GM21737 (cell line): ENCODE data around the gene STKLD1.
"Not testable (repeated sequence)": the region's sequence is repeated elsewhere in the genome, so short reads cannot be mapped to it uniquely, and the experiment has no call there.

ENCODE experiments used
- ATAC-seq: cut with Tn5 transposase; IDR thresholded peaks from one replicate; pipeline ENCODE4 v1.9.1; 2021; ENCODE audit warnings: mild to moderate bottlenecking, moderate library complexity; ENCODE audit not compliant: unreplicated experiment

STKLD1 gene

DNA sequence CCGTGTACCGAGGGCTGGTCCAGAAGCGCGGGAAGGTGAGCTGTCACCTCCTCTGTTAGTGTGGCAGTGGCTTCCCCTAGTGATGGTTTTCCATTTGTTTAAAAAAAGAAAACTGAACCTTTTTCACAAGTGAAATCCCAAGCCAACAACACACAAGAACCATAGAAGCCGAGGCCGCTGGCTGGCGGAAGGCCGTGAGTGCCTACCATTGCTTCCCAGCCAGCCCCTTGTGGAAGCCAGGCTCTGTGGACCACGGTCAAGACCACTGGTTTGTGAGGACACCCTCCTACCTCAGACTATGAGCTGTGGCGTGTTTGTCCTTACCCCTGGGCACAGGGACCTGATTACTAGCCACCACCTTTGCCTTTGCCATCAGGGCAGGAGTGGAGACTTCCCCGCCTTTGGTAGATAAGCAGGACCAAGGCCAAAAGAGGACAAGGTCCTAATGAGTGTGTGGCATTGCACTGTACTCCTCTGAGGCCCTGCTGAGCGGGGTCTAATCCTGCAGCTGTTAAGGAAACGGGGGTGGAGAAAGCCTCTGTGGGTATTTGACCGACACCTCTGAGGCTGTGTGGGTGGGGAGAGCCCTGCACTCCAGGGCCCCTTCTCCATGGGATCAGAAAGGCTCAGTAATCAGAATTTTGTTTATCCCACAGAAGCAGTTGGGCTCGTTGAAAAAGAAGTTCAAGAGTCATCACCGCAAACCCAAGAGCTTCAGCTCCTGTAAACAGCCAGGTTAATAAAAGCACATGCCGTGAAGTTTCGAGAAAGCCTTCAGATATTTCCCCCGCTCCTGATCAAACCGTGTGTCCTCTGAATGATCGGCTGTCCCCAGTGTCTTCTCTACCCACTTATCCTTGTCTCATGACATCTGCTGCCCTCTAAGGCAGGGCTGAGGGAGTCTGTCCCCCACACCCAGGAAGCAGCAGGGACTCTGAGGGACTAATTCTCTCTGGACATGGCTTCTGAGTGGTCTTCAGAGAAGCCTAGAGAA, 15.5 kb upstream of the STKLD1 start:
- no peak for ATAC-seq

GRCh38 chr9:133361507-133362092, 14.6 kb upstream of the STKLD1 start:
- no peak for ATAC-seq

DNA sequence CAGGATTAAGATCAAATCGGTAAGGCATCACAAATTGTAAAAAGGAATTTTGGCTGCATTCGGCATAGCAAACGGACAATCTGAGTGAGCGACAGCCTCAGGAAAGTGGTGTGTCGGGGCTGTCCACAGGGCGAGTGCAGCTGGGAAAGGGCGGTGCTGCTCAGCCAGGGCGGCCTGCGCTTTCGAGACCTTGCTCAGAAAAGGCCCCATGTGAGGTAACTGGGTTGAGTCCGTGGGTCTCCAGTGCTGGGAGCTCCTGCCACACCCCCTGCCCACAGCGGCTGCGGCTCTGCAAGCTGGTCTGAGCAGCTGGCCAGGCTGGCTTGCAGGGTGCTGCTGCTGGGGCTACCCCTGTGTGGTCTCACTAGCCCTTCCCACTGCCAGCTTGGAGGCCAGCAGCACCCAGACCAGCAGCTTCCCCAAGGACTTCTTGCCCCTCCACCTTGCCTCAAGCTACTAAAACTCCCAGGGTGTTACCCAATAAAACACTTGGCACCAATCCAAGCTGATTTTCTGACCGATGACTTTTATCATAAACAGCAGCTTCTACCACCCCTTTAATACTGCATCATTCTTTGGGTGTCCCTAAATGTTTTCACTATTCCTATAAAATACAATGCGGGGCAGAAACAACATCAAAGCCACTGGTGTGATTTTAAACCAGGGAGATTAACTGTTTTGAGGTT, 13.7 kb upstream of the STKLD1 start:
- ATAC-seq = no peak

- no peak for ATAC-seq
Measured at GRCh38 chr9:133366435-133366834, 9.7 kb upstream of the STKLD1 start.

DNA sequence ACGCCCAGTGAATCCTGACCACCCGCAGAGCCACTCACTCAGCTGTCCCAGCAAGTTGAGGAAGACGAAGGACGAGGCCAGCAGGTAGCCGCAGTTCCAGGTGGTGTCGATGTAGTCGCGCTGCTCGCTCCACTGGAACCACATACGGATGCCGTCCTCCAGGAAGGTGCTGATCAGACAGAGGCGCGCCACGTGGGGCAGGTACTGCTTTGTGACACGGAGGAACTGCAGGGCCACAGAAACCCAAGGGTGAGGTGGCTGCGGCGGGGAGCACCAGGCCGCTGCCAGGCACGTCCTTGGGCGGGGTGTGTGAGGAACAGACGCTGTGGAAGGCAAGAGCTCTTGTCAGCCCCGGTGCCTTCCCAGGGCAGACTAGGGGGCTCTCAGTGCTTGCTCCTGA, 8.9 kb upstream of the STKLD1 start:
- no peak for ATAC-seq

DNA sequence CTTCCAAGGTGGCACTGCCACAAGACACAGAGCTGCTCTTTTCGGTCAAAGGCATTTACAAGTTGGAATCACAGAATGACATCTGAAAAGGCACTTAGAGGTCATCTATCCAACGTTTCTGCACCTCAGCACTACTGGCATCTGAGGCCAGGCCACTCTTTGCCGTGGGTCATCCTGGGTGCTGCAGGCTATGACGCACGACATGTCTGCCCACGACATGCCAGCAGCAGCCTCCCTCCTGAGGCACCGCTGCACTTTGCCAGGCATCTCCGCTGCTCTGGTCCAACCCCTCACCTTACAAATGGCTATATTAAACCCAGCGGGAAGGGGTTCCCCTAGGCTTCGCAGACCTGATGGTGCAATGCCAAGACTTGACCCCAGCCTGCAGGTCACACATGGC, 8.4 kb upstream of the STKLD1 start:
- ATAC-seq = no peak

DNA sequence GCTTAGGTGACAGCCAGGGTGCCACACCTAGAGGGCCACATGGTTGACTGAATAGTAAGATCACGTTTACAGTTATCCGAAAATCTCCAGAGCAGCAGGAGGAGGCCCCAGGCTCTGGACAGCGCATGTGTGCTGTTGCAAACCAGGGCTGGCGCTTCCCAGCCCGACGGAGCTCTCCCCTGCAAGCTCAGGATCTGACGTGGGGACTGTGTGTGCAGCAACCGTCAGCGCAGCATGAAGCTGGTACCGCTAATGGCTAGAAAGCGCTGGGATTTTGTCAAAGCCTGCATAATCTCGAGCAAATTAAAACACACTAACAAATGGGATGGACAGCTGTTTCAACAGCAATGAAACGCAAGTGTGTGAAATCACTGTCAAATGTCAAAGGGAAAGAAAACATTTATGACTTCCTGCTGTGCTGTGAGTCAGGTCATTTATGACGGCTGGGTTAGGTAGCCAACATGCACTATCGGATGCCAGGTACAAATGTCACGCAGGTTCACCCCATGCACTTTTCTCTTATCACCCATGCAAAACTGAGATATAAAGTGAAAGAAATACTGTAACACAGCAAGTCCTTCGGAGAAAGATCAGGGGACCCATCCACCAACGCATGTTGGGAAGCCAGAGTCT, 7.8 kb upstream of the STKLD1 start:
- ATAC-seq = no peak

GRCh38 chr9:133369422-133369821, 6.7 kb upstream of the STKLD1 start:
- ATAC-seq = no peak

- ATAC-seq = no peak
Measured at GRCh38 chr9:133369933-133370332, 6.2 kb upstream of the STKLD1 start.

DNA sequence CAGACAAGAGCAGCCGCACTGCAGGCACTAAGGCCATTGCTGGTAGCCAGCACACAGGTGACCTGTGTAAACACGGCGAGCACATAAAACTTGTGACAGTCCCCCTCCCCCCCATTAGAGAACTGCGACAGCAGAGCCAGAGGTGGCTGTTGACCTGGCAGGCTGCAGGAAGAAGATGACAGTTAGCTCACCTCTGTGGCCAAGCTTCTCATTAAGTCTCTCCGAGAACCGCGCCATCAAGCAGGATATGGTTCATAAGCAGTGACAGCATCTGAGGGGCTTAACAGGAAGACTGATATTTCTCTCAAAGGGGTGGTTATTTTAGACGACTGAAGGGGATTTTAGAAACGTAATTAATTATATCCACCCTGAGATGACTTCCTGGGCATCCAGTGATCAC, 5.5 kb upstream of the STKLD1 start:
- no peak for ATAC-seq

- no peak for ATAC-seq
Measured at GRCh38 chr9:133371261-133371711, 4.9 kb upstream of the STKLD1 start.

DNA sequence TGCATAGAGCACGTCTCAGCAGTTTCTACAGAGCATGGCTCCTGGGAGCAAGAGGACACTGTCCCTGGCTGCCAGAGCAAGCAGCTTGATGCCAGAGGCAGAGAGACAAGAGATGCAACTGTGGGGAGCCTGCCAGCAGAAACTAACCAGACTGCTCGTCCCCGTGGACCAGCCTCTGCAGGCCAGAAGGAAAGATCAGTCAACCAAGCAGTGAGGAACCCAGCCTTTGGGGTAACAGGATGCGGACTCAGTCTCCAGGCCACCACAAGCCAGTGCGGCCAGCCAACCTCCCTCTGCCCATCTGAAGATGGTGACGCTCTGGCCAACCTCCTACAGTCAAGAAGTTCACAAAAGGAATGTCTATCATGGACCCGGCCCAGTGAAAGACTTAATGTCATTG, 4.0 kb upstream of the STKLD1 start:
- ATAC-seq = no peak

DNA sequence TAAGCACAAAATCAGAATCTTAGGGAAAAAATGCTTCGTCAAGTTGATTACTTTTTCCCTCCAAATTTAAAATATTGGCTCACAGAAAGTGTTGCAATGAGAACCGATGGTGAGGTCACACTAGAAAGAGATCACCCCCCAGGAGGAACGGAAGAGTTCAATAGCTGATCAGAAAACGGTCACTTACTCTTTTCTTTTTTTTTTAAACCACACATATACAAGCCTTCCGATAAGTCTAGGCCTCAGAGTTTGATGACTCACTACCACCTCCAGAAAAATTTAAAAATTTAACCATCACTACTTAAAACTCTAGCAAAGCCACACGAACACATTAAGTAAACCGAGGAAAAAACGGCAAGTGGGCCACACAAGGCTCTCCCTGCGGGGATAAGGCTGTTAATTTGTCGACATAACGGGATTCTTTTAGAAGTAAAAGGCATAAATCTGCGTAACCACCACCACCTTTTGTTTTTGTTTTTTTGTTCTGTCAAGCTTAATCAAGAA, 1.5 kb upstream of the STKLD1 start:
- ATAC-seq = no peak

DNA sequence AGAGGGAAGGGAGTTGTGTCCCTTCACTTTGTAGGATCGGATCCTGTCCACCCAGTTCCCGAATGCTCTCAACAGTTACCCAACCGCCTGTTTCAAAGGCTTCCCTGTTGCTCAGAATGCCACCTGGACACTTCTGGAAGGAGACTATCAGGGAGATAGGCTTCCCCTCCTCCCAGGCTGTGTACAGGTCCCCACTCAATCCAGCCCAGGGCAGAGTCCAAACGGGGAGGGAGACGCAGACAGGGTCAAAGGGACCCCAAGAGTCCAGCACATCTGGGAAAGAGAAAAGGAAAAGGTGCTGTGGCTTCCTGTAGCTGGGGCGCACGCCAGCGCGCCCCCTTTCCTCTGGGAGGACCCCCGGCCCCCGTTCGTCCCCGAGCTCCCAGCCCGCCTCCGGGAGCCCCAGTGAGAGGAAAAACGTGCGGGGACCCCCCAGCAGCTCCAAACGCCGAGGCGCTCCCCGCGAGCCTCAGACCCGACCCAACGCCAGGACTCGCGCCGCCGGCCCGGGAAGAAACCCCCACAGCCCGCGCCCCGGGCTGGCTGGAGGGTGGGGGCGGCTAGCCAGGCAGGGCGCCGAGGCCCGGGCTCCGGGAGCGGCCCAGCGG, 946 bp upstream of the STKLD1 start:
- peak; percentile 3 for ATAC-seq

DNA sequence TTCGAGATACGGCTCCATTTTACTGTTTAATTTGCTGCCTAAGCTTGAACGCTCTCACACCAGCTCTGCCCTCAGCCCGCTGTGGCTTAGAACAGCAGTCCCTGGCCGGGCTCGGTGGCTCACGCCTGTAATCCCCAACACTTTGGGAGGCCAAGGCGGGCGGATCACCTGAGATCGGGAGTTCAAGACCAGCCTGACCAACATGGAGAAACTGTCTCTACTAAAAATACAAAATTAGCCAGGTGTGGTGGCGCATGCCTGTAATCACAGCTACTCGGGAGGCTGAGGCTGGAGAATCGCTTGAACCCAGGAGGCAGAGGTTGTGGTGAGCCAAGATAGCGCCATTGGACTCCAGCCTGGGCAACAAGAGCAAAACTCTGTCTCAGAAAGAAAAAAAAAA, 1.1 kb downstream of the STKLD1 start:
- not testable (repeated sequence) for ATAC-seq

DNA sequence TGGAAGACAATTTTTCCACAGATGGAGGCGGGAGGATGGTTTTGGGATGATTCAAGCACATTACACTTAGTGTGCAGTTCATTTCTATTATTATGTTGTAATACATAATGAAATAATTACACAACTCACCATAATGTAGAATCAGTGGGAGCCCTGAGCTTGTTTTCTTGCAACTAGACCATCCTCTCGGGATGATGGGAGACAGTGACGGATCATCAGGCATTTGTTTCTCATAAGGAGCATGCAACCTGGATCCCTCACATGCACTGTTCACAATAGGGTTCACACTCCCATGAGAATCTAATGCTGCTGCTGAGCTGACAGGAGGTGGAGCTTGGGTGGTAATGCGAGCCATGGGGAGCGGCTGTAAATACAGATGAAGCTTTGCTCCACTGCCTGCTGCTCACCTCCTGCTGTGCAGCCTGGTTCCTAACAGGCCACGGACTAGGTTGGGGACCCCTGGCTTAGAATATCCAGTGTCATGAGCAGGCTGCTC, 1.6 kb downstream of the STKLD1 start:
- ATAC-seq = no peak

DNA sequence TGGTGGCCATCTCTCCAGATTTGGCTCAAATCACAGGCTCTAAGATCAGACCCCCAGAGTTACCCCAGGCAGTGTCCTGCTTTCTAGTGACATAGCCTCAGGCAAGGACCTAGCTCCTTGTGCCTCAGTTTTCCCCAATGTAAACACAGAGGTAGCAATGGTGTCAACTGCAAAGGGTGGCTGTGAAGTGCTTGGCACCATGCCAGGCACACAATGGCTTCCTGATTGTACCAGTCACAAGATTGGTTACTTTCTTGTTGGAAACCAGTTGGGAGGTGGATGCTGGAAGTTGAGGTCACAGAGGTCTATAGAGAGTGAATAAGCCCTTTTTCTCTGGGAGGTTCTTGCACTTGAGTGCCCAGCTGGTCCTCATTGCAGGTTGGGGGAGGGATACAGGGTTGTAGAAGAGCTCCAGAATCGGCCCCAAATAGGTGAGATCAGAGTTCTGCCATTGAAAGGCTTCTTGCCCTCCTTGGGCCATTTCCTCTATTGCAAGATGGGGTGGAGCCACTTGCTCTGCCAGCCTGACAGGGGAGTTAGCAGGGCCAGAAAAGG, 2.3 kb downstream of the STKLD1 start:
- no peak for ATAC-seq

GRCh38 chr9:133379153-133380086, 3.3 kb downstream of the STKLD1 start:
- ATAC-seq = no peak

- ATAC-seq = no peak
Measured at GRCh38 chr9:133380734-133381133, 4.6 kb downstream of the STKLD1 start.
